Measurements from ENCODE around the gene SLCO3A1. TPM values are rescaled to one million over a fixed set of nuclear protein-coding genes. Genes with fewer than 3 reads are reported as not detected.

SLCO3A1 gene
- total RNA-seq, 1 donor from 2014 or later, result 65.8 TPM

GRCh38 chr15:91924837-91925495 is 71.5 kb downstream of the SLCO3A1 start:
- Histone ChIP-seq H3K36me3 (no peaks in the 10 kb centered on the region), H3K27me3 (no peaks in the 10 kb centered on the region), H3K4me3 (no peak overlapping the region), H3K9me3 (no peaks in the 10 kb centered on the region), H3K27ac (no peak overlapping the region), H3K4me1 (peaks cover 47% of the 10 kb centered on the region)
- no peak for DNase-seq (ENCODE audit: extremely low spot score in 2 of 2)
- intact Hi-C loops (cut with DNase I), result loop anchor here (10.0 kb wide), 1 partner anchor 100 kb away; no protein-coding TSS in a partner anchor
- TF ChIP-seq CTCF (IDR thresholded peaks at IDR 0.05), result no peak

- H3K36me3 ChIP-seq, result no peaks in the 10 kb centered on the region
- DNase-seq (ENCODE audit: extremely low spot score in 2 of 2), result no peak
- no peaks in the 10 kb centered on the region for H3K27me3 ChIP-seq
- H3K4me3 ChIP-seq, result no peak overlapping the region
- H3K4me1 ChIP-seq, result peaks cover 47% of the 10 kb centered on the region
- H3K27ac ChIP-seq, result no peak overlapping the region
- intact Hi-C loops (cut with DNase I), result loop anchor here (10.0 kb wide), 1 partner anchor 99 kb away; no protein-coding TSS in a partner anchor
- TF ChIP-seq CTCF (IDR thresholded peaks at IDR 0.05), result no peak
- no peak for TF ChIP-seq POLR2AphosphoS5 (IDR thresholded peaks at IDR 0.05; ENCODE audit: insufficient read depth in 1 of 2, low read depth in 1 of 2)
- no peak for TF ChIP-seq POLR2A (IDR thresholded peaks at IDR 0.05)
- H3K9me3 ChIP-seq, result no peaks in the 10 kb centered on the region
Observed at GRCh38 chr15:91925794-91926193, 72.3 kb downstream of the SLCO3A1 start.

- TF ChIP-seq POLR2AphosphoS5 (IDR thresholded peaks at IDR 0.05; ENCODE audit: insufficient read depth in 1 of 2, low read depth in 1 of 2) (no peak), POLR2A (IDR thresholded peaks at IDR 0.05) (no peak), CTCF (IDR thresholded peaks at IDR 0.05) (no peak)
- H3K27ac ChIP-seq, result peak overlapping the region; percentile 40
- H3K36me3 ChIP-seq, result no peaks in the 10 kb centered on the region
- DNase-seq (ENCODE audit: extremely low spot score in 2 of 2), result no peak
- peaks cover 47% of the 10 kb centered on the region for H3K4me1 ChIP-seq
- intact Hi-C loops (cut with DNase I), result loop anchor here (10.0 kb wide), 1 partner anchor 98 kb away; no protein-coding TSS in a partner anchor
- H3K4me3 ChIP-seq, result no peak overlapping the region
- no peaks in the 10 kb centered on the region for H3K27me3 ChIP-seq
- no peaks in the 10 kb centered on the region for H3K9me3 ChIP-seq
Observed at GRCh38 chr15:91926908-91927270, 73.4 kb downstream of the SLCO3A1 start.

- no peaks in the 10 kb centered on the region for H3K27me3 ChIP-seq
- peaks cover 43% of the 10 kb centered on the region for H3K4me1 ChIP-seq
- H3K27ac ChIP-seq, result peak overlapping the region; percentile 40
- intact Hi-C loops (cut with DNase I), result loop anchor here (10.0 kb wide), 1 partner anchor 97 kb away; no protein-coding TSS in a partner anchor
- TF ChIP-seq POLR2AphosphoS5 (IDR thresholded peaks at IDR 0.05; ENCODE audit: insufficient read depth in 1 of 2, low read depth in 1 of 2), result no peak
- TF ChIP-seq CTCF (IDR thresholded peaks at IDR 0.05), result no peak
- TF ChIP-seq POLR2A (IDR thresholded peaks at IDR 0.05), result no peak
- no peak overlapping the region for H3K4me3 ChIP-seq
- no peak for DNase-seq (ENCODE audit: extremely low spot score in 2 of 2)
- no peaks in the 10 kb centered on the region for H3K36me3 ChIP-seq
- H3K9me3 ChIP-seq, result no peaks in the 10 kb centered on the region
Observed at GRCh38 chr15:91927585-91927984, 74.1 kb downstream of the SLCO3A1 start.

- peaks cover 35% of the 10 kb centered on the region for H3K4me1 ChIP-seq
- no peak for DNase-seq (ENCODE audit: extremely low spot score in 2 of 2)
- no peak overlapping the region for H3K27ac ChIP-seq
- intact Hi-C loops (cut with DNase I), result loop anchor here (10.0 kb wide), 1 partner anchor 96 kb away; no protein-coding TSS in a partner anchor
- no peaks in the 10 kb centered on the region for H3K27me3 ChIP-seq
- no peaks in the 10 kb centered on the region for H3K9me3 ChIP-seq
- H3K4me3 ChIP-seq, result no peak overlapping the region
- TF ChIP-seq CTCF (IDR thresholded peaks at IDR 0.05) (no peak), POLR2A (IDR thresholded peaks at IDR 0.05) (no peak), POLR2AphosphoS5 (IDR thresholded peaks at IDR 0.05; ENCODE audit: insufficient read depth in 1 of 2, low read depth in 1 of 2) (no peak)
- H3K36me3 ChIP-seq, result no peaks in the 10 kb centered on the region
Observed at GRCh38 chr15:91928675-91929074, 75.2 kb downstream of the SLCO3A1 start.
